Stimulated activated CD8-positive, alpha-beta memory T cell treated with anti-CD3 and anti-CD28 coated beads, Interleukin-15, amount 100 ng/mL, for 1 hour (primary cell): ENCODE results near the gene DCTN4.

ENCODE experiments used
- DNase-seq: peaks from one replicate; pipeline ENCODE4 v3.0.0-alpha.2; 2020; ENCODE audit warnings: low read depth

DCTN4 gene

DNA sequence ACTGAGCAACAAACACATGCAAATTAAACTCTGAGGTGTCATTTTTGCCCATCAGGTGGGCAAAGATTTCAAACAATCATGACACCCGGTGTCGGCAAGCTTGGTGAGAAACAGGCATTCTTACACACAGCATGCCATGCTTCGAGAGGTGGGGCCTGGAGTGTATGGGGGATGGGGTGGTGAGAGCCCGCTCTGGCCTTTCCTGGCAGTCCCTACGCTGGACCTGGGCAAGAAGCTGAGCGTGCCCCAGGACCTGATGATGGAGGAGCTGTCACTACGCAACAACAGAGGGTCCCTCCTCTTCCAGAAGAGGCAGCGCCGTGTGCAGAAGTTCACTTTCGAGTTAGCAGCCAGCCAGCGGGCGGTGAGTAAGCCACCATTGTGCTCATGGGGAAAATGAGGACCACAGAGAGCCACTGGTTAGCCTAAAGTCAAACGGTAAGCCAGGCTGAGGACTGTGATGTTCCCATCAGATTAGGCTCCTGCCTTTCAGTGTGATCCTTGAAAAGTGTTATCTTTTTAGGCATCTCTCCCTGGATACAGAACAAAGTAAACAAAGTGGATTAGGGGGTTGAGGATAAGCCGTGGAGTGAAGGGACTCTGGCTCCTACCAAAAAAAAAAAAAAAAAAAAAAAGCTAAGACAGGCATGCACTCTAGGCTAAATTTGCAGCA lies 88.4 kb downstream of the DCTN4 start:
- no peak for DNase-seq

- DNase-seq = no peak
Observed at GRCh38 chr5:150665044-150665443, 93.8 kb downstream of the DCTN4 start.

DNA sequence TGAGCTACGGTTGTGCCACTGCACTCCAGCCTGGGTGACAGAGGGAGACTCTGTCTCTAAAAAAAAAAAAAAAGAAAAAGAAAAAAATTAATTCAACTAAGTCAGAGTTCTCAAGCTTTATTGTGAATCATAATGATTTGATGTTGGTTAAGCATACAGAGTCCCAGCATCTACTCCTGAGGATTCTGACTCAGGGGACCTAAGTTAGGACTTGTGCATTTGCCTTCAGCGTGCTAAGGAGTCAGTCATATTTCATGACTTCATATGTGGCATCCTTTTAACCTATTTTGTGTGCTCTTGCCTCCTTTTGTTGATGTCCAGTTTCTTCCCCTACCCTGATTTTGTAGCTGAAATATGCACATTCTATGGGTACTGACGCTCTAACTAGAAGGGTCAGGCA lies 94.9 kb downstream of the DCTN4 start:
- no peak for DNase-seq

DNA sequence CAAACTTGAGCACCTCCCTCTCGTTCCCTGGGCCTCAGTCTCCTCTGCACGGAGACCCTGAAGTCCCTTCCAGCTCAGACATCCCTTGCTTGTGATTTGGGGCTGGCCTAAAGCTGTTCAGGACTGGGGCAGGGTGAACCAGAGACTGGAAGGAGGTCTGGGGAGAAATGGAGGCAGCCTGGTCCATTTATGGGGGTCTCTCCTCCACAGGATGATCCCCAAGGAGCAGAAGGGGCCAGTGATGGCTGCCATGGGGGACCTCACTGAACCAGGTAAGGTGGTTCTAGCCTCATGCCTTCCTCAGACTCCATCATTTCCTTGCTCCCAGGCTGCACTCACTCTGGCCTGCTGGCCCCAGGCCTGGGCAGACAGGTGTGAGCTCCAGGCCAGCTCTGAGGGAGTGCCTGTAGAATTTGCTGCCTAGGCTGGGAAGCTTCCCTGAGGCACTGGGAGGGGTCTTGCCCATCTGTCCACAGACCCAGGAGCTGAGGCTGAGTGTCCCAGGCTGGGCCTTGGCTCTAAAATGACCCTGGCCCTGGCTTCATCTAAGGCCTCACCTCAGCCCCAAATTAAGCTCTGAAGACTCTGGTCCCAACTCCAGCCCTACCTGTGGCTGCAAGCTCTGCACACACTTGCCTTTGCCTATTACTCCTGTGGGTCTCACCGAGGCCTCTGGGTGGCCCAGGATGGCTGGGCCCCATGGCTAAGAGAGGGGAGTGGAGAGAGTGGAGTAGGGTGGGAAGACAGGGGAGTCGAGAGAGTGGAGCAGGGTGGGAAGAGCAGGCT lies 95.9 kb downstream of the DCTN4 start:
- DNase-seq = no peak

GRCh38 chr5:150661821-150662596 lies 96.8 kb downstream of the DCTN4 start:
- no peak for DNase-seq

GRCh38 chr5:150661086-150661485 lies 97.7 kb downstream of the DCTN4 start, which contains the start of gene MYOZ3:
Gene MYOZ3, plus strand, starts transcription at chr5:150661251. Its CDS starts 1,691 bp downstream, at chr5:150662942.
- no peak for DNase-seq

- no peak for DNase-seq
Observed at GRCh38 chr5:150660108-150660831, 98.5 kb downstream of the DCTN4 start.

DNA sequence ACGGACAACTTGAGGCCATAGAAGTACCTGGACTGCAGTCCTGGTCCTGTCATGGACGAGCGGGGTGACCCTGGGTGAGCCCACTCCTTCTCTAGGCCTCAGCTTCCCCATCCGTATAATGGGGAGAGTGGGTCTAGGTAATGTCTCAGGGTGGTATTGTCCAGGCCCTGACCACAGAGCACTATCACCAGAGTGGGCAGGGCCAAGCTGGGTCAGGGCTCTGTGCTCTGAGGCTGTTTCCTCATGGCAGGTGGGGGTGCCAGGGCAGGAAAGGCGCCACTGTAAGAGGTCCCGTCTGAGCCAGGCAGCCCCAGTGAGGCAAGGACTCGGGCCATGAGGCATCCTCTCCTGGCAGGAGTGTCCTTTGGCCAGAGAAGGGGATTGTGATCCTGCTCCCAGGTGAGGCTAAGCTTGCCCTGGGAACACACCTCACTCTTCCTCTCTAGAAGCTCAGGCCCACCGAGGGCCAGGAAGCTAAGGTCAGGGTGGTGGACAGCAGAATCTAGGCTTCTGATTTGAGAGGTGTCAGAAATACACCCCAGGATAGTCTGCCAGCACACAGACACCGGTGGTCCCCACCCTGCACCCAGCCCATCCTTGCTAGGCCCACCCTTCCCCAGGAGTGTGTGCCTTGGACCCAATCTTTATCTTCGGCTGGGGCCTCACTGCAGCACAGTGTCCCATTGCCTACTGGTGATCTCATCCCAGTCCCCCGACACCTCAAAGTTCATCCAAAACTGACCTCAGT lies 99.3 kb downstream of the DCTN4 start:
- no peak for DNase-seq

DNA sequence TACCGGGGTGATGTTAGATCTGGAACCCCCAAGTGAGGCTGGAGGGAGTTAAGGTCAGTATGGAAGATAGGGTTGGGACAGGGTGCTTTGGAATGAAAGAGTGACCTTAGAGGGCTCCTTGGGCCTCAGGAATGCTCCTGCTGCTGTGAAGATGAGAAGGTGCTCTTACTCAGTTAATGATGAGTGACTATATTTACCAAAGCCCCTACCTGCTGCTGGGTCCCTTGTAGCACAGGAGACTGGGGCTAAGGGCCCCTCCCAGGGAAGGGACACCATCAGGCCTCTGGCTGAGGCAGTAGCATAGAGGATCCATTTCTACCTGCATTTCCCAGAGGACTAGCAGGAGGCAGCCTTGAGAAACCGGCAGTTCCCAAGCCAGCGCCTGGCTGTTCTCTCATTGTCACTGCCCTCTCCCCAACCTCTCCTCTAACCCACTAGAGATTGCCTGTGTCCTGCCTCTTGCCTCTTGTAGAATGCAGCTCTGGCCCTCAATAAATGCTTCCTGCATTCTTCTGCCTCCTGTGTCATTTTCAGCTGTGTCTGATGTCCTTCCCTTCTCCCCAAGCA lies 100.0 kb downstream of the DCTN4 start:
- DNase-seq = no peak
